GM12865 (cell line): ENCODE results near the gene REC8.

ENCODE experiments used
- DNase-seq: peaks from one replicate; pipeline ENCODE4 v3.0.0; 2010; ENCODE audit warnings: low read depth
- H3K4me3 ChIP-seq: 2 replicates; pipeline ENCODE4 v1.5.1; 2011; ENCODE audit warnings: mild to moderate bottlenecking, low read depth, low read length, control low read depth
- CTCF ChIP-seq: IDR thresholded peaks from 2 replicates; pipeline ENCODE4 v1.5.1; 2011; ENCODE audit warnings: low read length, control low read depth, low read depth, inconsistent platforms; ENCODE audit not compliant: insufficient read depth; ENCODE audit errors: missing control alignments

Gene REC8

GRCh38 chr14:24150993-24151392 is 20.9 kb upstream of the REC8 start:
- H3K4me3 ChIP-seq, result no peak overlapping the region
- TF ChIP-seq CTCF, result no peak
- no peak for DNase-seq

- no peak overlapping the region for H3K4me3 ChIP-seq
- no peak for TF ChIP-seq CTCF
- no peak for DNase-seq
Observed at GRCh38 chr14:24151404-24152080, 20.3 kb upstream of the REC8 start.

- no peak for DNase-seq
- no peak overlapping the region for H3K4me3 ChIP-seq
- no peak for TF ChIP-seq CTCF
Observed at GRCh38 chr14:24155100-24155499, 16.8 kb upstream of the REC8 start.

GRCh38 chr14:24156840-24157239 is 15.0 kb upstream of the REC8 start:
- TF ChIP-seq CTCF, result no peak
- no peak overlapping the region for H3K4me3 ChIP-seq
- DNase-seq, result no peak

- DNase-seq, result no peak
- H3K4me3 ChIP-seq, result no peak overlapping the region
- no peak for TF ChIP-seq CTCF
Observed at GRCh38 chr14:24157331-24157730, 14.5 kb upstream of the REC8 start.

GRCh38 chr14:24159777-24160498 is 11.9 kb upstream of the REC8 start:
- H3K4me3 ChIP-seq, result no peak overlapping the region
- DNase-seq, result no peak
- TF ChIP-seq CTCF, result no peak
